Ramos (cell line): ENCODE results near the gene PTPN4.

ENCODE experiments used
- in situ Hi-C: fragments of 300-500 bp; cut with MboI; formaldehyde crosslinking; loops from one replicate; pipeline ENCODE4 v1.14.3; 2022; ENCODE audit warnings: low sequenced_read_pairs; ENCODE audit not compliant: unreplicated experiment

PTPN4 gene

GRCh38 chr2:119730671-119731177, 29.0 kb upstream of the PTPN4 start:
- in situ Hi-C loops: no loop called here

- in situ Hi-C loops: no loop called here
Observed at GRCh38 chr2:119731983-119732382, 27.7 kb upstream of the PTPN4 start.

- in situ Hi-C loops: no loop called here
Observed at GRCh38 chr2:119732601-119733164, 27.0 kb upstream of the PTPN4 start.

- in situ Hi-C loops: no loop called here
Observed at GRCh38 chr2:119734047-119734446, 25.7 kb upstream of the PTPN4 start.

- in situ Hi-C loops: no loop called here
Observed at GRCh38 chr2:119735565-119735964, 24.2 kb upstream of the PTPN4 start.

GRCh38 chr2:119736021-119736420, 23.7 kb upstream of the PTPN4 start:
- in situ Hi-C loops: no loop called here

GRCh38 chr2:119739580-119740255, 20.0 kb upstream of the PTPN4 start:
- in situ Hi-C loops: no loop called here

GRCh38 chr2:119741001-119741400, 18.7 kb upstream of the PTPN4 start:
- in situ Hi-C loops: no loop called here

- in situ Hi-C loops: no loop called here
Observed at GRCh38 chr2:119741868-119742267, 17.9 kb upstream of the PTPN4 start.

- in situ Hi-C loops: no loop called here
Observed at GRCh38 chr2:119744335-119744939, 15.3 kb upstream of the PTPN4 start.

GRCh38 chr2:119745566-119745965, 14.2 kb upstream of the PTPN4 start:
- in situ Hi-C loops: no loop called here

GRCh38 chr2:119746836-119747686, 12.7 kb upstream of the PTPN4 start:
- in situ Hi-C loops: no loop called here

GRCh38 chr2:119748135-119748534, 11.6 kb upstream of the PTPN4 start:
- in situ Hi-C loops: no loop called here

GRCh38 chr2:119749477-119750012, 10.2 kb upstream of the PTPN4 start:
- in situ Hi-C loops: loop anchor here (10.0 kb wide), 1 partner anchor 425 kb away; no protein-coding TSS in a partner anchor

- in situ Hi-C loops: loop anchor here (10.0 kb wide), 1 partner anchor 423 kb away; no protein-coding TSS in a partner anchor
Observed at GRCh38 chr2:119751706-119752105, 8.0 kb upstream of the PTPN4 start.

- in situ Hi-C loops: loop anchor here (10.0 kb wide), 1 partner anchor 422 kb away; no protein-coding TSS in a partner anchor
Observed at GRCh38 chr2:119753041-119753929, 6.4 kb upstream of the PTPN4 start.

- in situ Hi-C loops: loop anchor here (10.0 kb wide), 1 partner anchor 421 kb away; no protein-coding TSS in a partner anchor
Observed at GRCh38 chr2:119753930-119754321, 5.8 kb upstream of the PTPN4 start.

GRCh38 chr2:119755906-119756305, 3.8 kb upstream of the PTPN4 start:
- in situ Hi-C loops: loop anchor here (10.0 kb wide), 1 partner anchor 419 kb away; no protein-coding TSS in a partner anchor

- in situ Hi-C loops: loop anchor here (10.0 kb wide), 1 partner anchor 418 kb away; no protein-coding TSS in a partner anchor
Observed at GRCh38 chr2:119756837-119757236, 2.9 kb upstream of the PTPN4 start.
